H9 (cell line): ENCODE results near the gene COL23A1. TPM values are rescaled to one million over a fixed set of nuclear protein-coding genes. Genes with fewer than 3 reads are reported as not detected.

Experiments
- DNase-seq: peaks from one replicate; pipeline ENCODE4 v3.0.0-alpha.2; 2017
- H2AFZ ChIP-seq: one replicate; pipeline ENCODE4 v1.6.1; 2013; ENCODE audit warnings: mild to moderate bottlenecking, low read length, control low read depth, moderate library complexity
- H2AK5ac ChIP-seq: 2 replicates; pipeline ENCODE4 v1.6.1; 2013; ENCODE audit warnings: low read length, control low read depth, mixed read lengths; ENCODE audit not compliant: insufficient read length
- H2BK120ac ChIP-seq: one replicate; pipeline ENCODE4 v1.6.1; 2013; ENCODE audit warnings: low read depth, mild to moderate bottlenecking, low read length, control low read depth, inconsistent platforms; ENCODE audit not compliant: poor library complexity, severe bottlenecking
- H2BK12ac ChIP-seq: 2 replicates; pipeline ENCODE4 v1.6.1; 2013; ENCODE audit warnings: low read length, control low read depth, mixed read lengths, low read depth; ENCODE audit not compliant: insufficient read length
- H2BK15ac ChIP-seq: 2 replicates; pipeline ENCODE4 v1.6.1; 2013; ENCODE audit warnings: low read depth, low read length, control low read depth
- H2BK20ac ChIP-seq: one replicate; pipeline ENCODE4 v1.6.1; 2013; ENCODE audit warnings: low read depth, mild to moderate bottlenecking, low read length, control low read depth, inconsistent platforms; ENCODE audit not compliant: poor library complexity, severe bottlenecking
- H2BK5ac ChIP-seq: 2 replicates; pipeline ENCODE4 v1.6.1; 2013; ENCODE audit warnings: low read length, control low read depth, mixed read lengths; ENCODE audit not compliant: insufficient read length
- H3K14ac ChIP-seq: 2 replicates; pipeline ENCODE4 v1.6.1; 2013; ENCODE audit warnings: low read length, control low read depth; ENCODE audit not compliant: insufficient read depth
- H3K18ac ChIP-seq: 2 replicates; pipeline ENCODE4 v1.6.1; 2013; ENCODE audit warnings: low read depth, mild to moderate bottlenecking, mixed read lengths, low read length, control low read depth; ENCODE audit not compliant: insufficient read length
- H3K23ac ChIP-seq: 2 replicates; pipeline ENCODE4 v1.6.1; 2013; ENCODE audit warnings: low read length, control low read depth, mixed read lengths, low read depth; ENCODE audit not compliant: insufficient read length
- H3K23me2 ChIP-seq: 2 replicates; pipeline ENCODE4 v1.6.1; 2013; ENCODE audit warnings: low read depth, mild to moderate bottlenecking, mixed read lengths, low read length, control low read depth; ENCODE audit not compliant: insufficient read length, poor library complexity, severe bottlenecking
- H3K27ac ChIP-seq: 2 replicates; pipeline ENCODE4 v1.5.1; 2013; ENCODE audit warnings: low read length, control low read depth, mixed read lengths, low read depth; ENCODE audit not compliant: insufficient read length
- H3K27me3 ChIP-seq: 2 replicates; pipeline ENCODE4 v1.6.1; 2013; ENCODE audit warnings: low read length, control low read depth, inconsistent platforms; ENCODE audit not compliant: insufficient read depth
- H3K4ac ChIP-seq: 2 replicates; pipeline ENCODE4 v1.6.1; 2013; ENCODE audit warnings: low read depth, mild to moderate bottlenecking, control low read depth, inconsistent platforms, low read length, moderate library complexity
- H3K4me1 ChIP-seq: 2 replicates; pipeline ENCODE4 v1.6.1; 2013; ENCODE audit warnings: low read length, control low read depth, inconsistent platforms; ENCODE audit not compliant: insufficient read depth
- H3K4me2 ChIP-seq: 2 replicates; pipeline ENCODE4 v1.6.1; 2013; ENCODE audit warnings: low read length, control low read depth, mixed read lengths; ENCODE audit not compliant: insufficient read length, insufficient read depth
- H3K56ac ChIP-seq: 2 replicates; pipeline ENCODE4 v1.6.1; 2013; ENCODE audit warnings: low read depth, mild to moderate bottlenecking, mixed read lengths, low read length, control low read depth; ENCODE audit not compliant: insufficient read length
- H3K79me1 ChIP-seq: 2 replicates; pipeline ENCODE4 v1.6.1; 2013; ENCODE audit warnings: low read depth, mild to moderate bottlenecking, moderate library complexity, low read length, control low read depth, inconsistent platforms; ENCODE audit not compliant: insufficient read depth, poor library complexity, severe bottlenecking
- H3K79me2 ChIP-seq: 2 replicates; pipeline ENCODE4 v1.6.1; 2013; ENCODE audit warnings: low read length, control low read depth, inconsistent platforms; ENCODE audit not compliant: insufficient read depth
- H3K9ac ChIP-seq: 2 replicates; pipeline ENCODE4 v1.6.1; 2013; ENCODE audit warnings: low read length, control low read depth, mixed read lengths; ENCODE audit not compliant: insufficient read length; ENCODE audit errors: extremely low read depth
- H3K9me3 ChIP-seq: one replicate; pipeline ENCODE4 v1.6.1; 2013; ENCODE audit warnings: low read depth, low read length, inconsistent platforms; ENCODE audit not compliant: control insufficient read depth
- H3T11ph ChIP-seq: one replicate; pipeline ENCODE4 v1.6.1; 2013; ENCODE audit warnings: mild to moderate bottlenecking, low read length, control low read depth, inconsistent platforms
- H4K20me1 ChIP-seq: one replicate; pipeline ENCODE4 v1.6.1; 2013; ENCODE audit not compliant: control insufficient read depth, insufficient read length, insufficient read depth
- H4K5ac ChIP-seq: 2 replicates; pipeline ENCODE4 v1.6.1; 2013; ENCODE audit warnings: low read depth, mild to moderate bottlenecking, mixed read lengths, low read length, control low read depth; ENCODE audit not compliant: insufficient read length
- H4K8ac ChIP-seq: replicated peaks from 2 replicates; pipeline ENCODE4 v1.6.1; 2013; ENCODE audit warnings: low read length, control low read depth, mixed read lengths, low read depth; ENCODE audit not compliant: insufficient read length
- H4K91ac ChIP-seq: 2 replicates; pipeline ENCODE4 v1.6.1; 2013; ENCODE audit warnings: low read depth, mild to moderate bottlenecking, moderate library complexity, mixed read lengths, low read length, control low read depth; ENCODE audit not compliant: insufficient read length
- H3K27ac Mint-ChIP-seq, 3 experiments: 2 replicates in 2 of 3; 3 replicates in 1 of 3; pipeline ENCODE4 v1.8.0; 2020 to 2021; ENCODE audit warnings: mixed read lengths in 3 of 3, mild to moderate bottlenecking in 1 of 3, moderate library complexity in 1 of 3
- H3K27me3 Mint-ChIP-seq: 2 replicates; pipeline ENCODE4 v1.8.0; 2021; ENCODE audit warnings: low read depth, mild to moderate bottlenecking, moderate library complexity, mixed read lengths
- H3K36me3 Mint-ChIP-seq, 3 experiments: 2 replicates in 2 of 3; 3 replicates in 1 of 3; pipeline ENCODE4 v1.8.0; 2020 to 2021; ENCODE audit warnings: low read depth in 3 of 3, mixed read lengths in 3 of 3; ENCODE audit not compliant: insufficient read depth in 1 of 3
- H3K4me1 Mint-ChIP-seq, 2 experiments: 2 replicates each; pipeline ENCODE4 v1.8.0; 2020; ENCODE audit warnings: mixed read lengths in 2 of 2
- H3K4me3 Mint-ChIP-seq, 2 experiments: 2 replicates in 1 of 2; 3 replicates in 1 of 2; pipeline ENCODE4 v1.8.0; 2020 to 2021; ENCODE audit warnings: mild to moderate bottlenecking in 2 of 2, mixed read lengths in 2 of 2, moderate library complexity in 1 of 2
- H3K9me3 Mint-ChIP-seq, 2 experiments: 2 replicates in 1 of 2; 3 replicates in 1 of 2; pipeline ENCODE4 v1.8.0; 2020; ENCODE audit warnings: mild to moderate bottlenecking in 2 of 2, mixed read lengths in 2 of 2, moderate library complexity in 1 of 2
- WGBS: extraction: QIAGEN DNeasy Blood & Tissue Kit; methylation state at CpG from one replicate; pipeline ENCODE4 v1.1.7; 2013; ENCODE audit warnings: missing lambda C conversion rate, low lambda C conversion rate, mixed read lengths; ENCODE audit not compliant: insufficient read length; ENCODE audit errors: extremely low coverage; 5-methylcytosine and 5-hydroxymethylcytosine counted together
- total RNA-seq: library from RNA; stranded (reverse); gene quantifications from 2 replicates; pipeline ENCODE4 v1.2.1, GENCODE V29; 2021
- TF ChIP-seq, protein P1 (sequence below): fragments of 200-600 bp; sonication (generic); conservative IDR thresholded peaks from 3 replicates; pipeline ENCODE4 v1.8.0; 2021; ENCODE audit warnings: antibody characterized with exemption, mild to moderate bottlenecking

COL23A1 gene
- total RNA-seq, 1 experiment from 2014 or later = 2.6 TPM

GRCh38 chr5:178271231-178271630 lies 319.0 kb downstream of the COL23A1 start:
- no peaks in the 10 kb centered on the region for H4K20me1 ChIP-seq
- H3K79me1 ChIP-seq = no peaks in the 10 kb centered on the region
- H3K4ac ChIP-seq = no peak overlapping the region
- no peaks in the 10 kb centered on the region for H3K4me1 ChIP-seq
- H4K8ac ChIP-seq = no peak overlapping the region
- H3K23me2 ChIP-seq = no peaks in the 10 kb centered on the region
- no peaks in the 10 kb centered on the region for H3K9me3 ChIP-seq
- no peak overlapping the region for H2BK12ac ChIP-seq
- no peaks in the 10 kb centered on the region for H3K27me3 ChIP-seq
- WGBS = no CpG with 5 or more reads among the region's 4 CpGs
- H2AK5ac ChIP-seq = no peak overlapping the region
- no peak overlapping the region for H3K4me3 Mint-ChIP-seq
- no peaks in the 10 kb centered on the region; a peak in 1 of 7 replicates for H3K36me3 Mint-ChIP-seq
- H2BK15ac ChIP-seq = no peak overlapping the region
- H3K23ac ChIP-seq = no peak overlapping the region
- no peak overlapping the region for H3T11ph ChIP-seq
- no peak overlapping the region for H3K4me2 ChIP-seq
- H2BK5ac ChIP-seq = no peak overlapping the region
- DNase-seq = no peak
- H3K9ac ChIP-seq = no peak overlapping the region
- no peak overlapping the region for H3K56ac ChIP-seq
- H3K14ac ChIP-seq = no peak overlapping the region
- peaks cover 0 to 5% of the 10 kb centered on the region in 2 experiments; a peak in 1 of 5 replicates for H3K9me3 Mint-ChIP-seq
- H2AFZ ChIP-seq = no peak overlapping the region
- no peaks in the 10 kb centered on the region for H3K4me1 Mint-ChIP-seq
- H4K91ac ChIP-seq = no peak overlapping the region
- TF ChIP-seq, protein P1, sequence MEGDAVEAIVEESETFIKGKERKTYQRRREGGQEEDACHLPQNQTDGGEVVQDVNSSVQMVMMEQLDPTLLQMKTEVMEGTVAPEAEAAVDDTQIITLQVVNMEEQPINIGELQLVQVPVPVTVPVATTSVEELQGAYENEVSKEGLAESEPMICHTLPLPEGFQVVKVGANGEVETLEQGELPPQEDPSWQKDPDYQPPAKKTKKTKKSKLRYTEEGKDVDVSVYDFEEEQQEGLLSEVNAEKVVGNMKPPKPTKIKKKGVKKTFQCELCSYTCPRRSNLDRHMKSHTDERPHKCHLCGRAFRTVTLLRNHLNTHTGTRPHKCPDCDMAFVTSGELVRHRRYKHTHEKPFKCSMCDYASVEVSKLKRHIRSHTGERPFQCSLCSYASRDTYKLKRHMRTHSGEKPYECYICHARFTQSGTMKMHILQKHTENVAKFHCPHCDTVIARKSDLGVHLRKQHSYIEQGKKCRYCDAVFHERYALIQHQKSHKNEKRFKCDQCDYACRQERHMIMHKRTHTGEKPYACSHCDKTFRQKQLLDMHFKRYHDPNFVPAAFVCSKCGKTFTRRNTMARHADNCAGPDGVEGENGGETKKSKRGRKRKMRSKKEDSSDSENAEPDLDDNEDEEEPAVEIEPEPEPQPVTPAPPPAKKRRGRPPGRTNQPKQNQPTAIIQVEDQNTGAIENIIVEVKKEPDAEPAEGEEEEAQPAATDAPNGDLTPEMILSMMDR = no peak
- no peak overlapping the region for H2BK120ac ChIP-seq
- H3K27me3 Mint-ChIP-seq = peaks cover 9% of the 10 kb centered on the region
- H4K5ac ChIP-seq = no peak overlapping the region
- H3K27ac ChIP-seq = no peak overlapping the region
- no peak overlapping the region for H3K18ac ChIP-seq
- no peak overlapping the region for H2BK20ac ChIP-seq
- H3K27ac Mint-ChIP-seq = no peak overlapping the region; a peak in 1 of 7 replicates
- no peaks in the 10 kb centered on the region for H3K79me2 ChIP-seq
